TTC549 (cell line): ENCODE measurements around the gene LCORL.
"Not testable (repeated sequence)": the region's sequence is repeated elsewhere in the genome, so short reads cannot be mapped to it uniquely, and the experiment has no call there.

Experiments used
- FAIRE-seq: peaks from 2 replicates; lab custom pipeline; 2012; peaks lifted over from hg19 to GRCh38; lab: Jason Lieb, UNC

Gene LCORL

GRCh38 chr4:18014269-18014668 lies 7.3 kb downstream of the LCORL start:
- FAIRE-seq = no peak

- no peak for FAIRE-seq
Measured at GRCh38 chr4:18012807-18013462, 8.6 kb downstream of the LCORL start.

DNA sequence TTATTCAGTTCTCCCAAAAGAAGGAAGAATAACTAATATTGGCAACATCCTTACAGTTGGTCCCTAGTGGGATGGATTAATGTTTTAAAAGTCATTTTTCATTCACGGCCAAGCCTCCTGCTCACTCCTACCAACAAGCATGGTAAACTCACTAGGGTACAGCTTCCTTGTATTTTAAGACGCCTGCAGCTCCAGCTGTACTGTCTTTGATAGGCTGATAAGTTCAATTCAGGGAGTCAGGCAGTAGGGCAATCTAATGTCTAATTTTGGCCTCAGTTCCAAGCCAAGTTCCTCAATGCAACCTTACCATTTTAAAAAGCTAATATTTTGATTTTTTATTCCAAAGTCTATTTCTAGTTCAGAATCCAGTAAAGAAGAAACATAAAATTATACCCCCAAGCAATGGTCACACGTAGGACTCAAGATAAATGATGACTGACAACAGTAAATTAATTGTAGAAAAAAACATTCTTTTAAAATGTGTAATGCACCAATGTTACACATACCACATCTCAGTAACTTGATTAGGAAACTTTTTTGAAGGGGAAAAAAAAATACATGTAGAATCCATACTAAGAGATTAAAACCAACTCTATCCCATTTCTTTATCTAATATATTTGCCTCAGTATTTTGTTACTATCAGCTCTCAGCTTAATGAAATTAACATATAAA lies 9.3 kb downstream of the LCORL start:
- FAIRE-seq = no peak

DNA sequence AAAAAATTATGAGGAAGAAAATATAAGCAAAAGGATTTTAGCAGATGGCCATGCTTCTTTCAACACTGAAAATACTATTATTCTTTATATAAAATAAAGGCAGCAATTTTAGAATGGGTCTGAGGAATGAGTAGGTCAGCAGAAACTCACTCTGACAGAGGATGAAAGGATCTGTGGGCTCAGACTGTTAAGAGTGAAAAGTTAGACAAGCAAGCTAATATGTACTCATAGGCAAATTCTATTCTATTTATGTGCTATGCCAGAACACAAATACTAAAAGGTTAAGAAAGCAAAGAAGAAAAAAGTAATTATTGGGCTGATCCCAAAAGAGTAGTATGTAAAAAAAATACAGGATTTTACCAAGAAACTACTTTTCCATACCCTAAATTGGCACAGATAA lies 13.9 kb downstream of the LCORL start:
- FAIRE-seq = no peak

GRCh38 chr4:18006432-18006831 lies 15.1 kb downstream of the LCORL start:
- not testable (repeated sequence) for FAIRE-seq

- FAIRE-seq = no peak
Measured at GRCh38 chr4:17997129-17997528, 24.4 kb downstream of the LCORL start.

GRCh38 chr4:17995165-17995564 lies 26.4 kb downstream of the LCORL start:
- no peak for FAIRE-seq

- FAIRE-seq = no peak
Measured at GRCh38 chr4:17985832-17986231, 35.7 kb downstream of the LCORL start.

DNA sequence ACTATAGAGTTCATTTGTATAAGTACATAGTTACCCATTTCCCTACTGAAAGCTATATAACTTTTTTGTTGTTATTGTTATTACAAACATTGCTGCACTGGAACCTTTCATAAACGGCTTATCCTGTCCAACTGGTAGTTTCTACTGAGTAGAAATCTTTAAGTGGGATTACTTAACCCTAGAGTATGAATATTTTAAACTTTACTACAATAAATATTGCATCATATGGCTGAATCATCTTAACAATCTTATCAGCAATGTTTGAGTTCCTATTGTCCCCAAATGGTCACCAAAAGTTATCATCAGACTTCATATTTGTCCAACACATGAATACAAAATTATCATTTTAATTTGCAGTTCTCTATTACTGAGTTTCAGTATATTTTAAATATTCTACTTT lies 40.5 kb downstream of the LCORL start:
- no peak for FAIRE-seq

GRCh38 chr4:17968721-17969120 lies 52.8 kb downstream of the LCORL start:
- no peak for FAIRE-seq

- no peak for FAIRE-seq
Measured at GRCh38 chr4:17967078-17967477, 54.5 kb downstream of the LCORL start.

GRCh38 chr4:17966312-17966711 lies 55.2 kb downstream of the LCORL start:
- no peak for FAIRE-seq

DNA sequence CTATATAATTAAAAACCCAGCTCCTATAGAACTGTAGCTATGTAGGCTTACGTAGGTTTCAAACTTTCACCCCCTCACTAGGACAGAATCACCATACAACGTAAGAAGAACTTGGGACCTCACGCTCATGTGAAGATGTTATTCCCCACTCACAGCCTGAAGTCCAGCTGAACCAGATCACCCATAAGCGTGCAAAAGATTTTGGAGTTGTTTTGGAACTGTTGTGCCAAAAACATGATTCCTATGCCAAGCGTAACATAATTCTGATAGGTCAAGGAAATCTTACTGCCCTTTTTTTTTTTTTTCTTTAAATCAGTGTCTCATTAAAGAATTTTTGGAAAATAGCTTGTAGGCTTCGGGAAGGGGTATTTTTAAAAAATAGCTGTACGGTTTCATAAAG lies 57.0 kb downstream of the LCORL start:
- no peak for FAIRE-seq

DNA sequence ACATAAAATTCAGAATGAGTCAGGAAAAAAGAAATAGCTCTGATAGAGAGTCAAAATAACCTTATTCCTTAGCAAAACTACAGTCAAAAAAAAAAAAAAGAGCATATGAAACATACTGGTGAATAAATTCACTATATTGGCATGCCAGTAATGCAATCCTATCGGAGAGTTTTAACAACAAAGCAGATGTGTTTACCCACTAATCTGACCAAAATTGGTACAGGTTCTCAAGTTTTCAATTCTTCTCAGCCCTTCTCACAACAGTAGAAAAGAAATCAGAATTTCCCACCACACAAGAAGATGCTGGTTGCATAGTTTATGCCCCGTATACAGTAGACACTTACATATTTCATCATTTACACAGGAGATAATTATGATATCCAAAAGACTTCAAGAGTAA lies 59.4 kb downstream of the LCORL start:
- no peak for FAIRE-seq

- FAIRE-seq = no peak
Measured at GRCh38 chr4:17961249-17961648, 60.3 kb downstream of the LCORL start.

GRCh38 chr4:17958181-17958580 lies 63.4 kb downstream of the LCORL start:
- FAIRE-seq = no peak

DNA sequence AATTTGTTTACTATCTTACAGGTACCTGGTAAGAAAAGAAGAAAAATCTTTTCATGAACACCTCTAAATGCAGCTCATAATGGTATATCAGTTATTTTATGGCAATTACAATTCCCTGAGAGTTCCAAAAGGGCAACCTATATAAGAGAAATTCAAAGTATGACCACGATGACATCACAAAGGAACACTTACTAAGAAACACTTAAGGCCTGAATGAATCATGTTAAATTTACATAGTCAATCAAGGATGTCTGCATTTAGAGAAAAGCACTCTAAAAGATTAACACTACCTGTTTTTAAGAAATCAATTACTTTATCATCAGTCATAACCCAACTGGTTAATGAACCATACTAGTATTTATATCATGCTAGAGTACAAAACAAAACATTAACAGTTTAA lies 63.9 kb downstream of the LCORL start:
- no peak for FAIRE-seq

DNA sequence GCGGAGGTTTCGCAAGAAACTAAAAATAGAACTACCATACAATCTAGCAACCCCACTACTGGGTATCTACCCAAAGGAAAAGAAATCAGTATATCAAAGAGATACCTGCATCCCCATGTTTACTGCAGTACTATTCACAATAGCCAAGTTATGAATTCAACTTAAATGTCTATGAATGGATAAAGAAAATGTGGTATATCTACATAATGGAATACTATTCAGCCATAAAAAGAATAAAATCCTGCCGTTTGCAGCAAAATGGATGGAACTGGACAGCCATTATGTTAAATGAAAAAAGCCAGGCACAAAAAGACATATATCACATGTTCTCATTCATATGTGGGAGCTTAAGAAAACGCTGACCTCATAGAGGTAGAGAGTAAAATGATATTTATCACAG lies 65.3 kb downstream of the LCORL start:
- FAIRE-seq = no peak

DNA sequence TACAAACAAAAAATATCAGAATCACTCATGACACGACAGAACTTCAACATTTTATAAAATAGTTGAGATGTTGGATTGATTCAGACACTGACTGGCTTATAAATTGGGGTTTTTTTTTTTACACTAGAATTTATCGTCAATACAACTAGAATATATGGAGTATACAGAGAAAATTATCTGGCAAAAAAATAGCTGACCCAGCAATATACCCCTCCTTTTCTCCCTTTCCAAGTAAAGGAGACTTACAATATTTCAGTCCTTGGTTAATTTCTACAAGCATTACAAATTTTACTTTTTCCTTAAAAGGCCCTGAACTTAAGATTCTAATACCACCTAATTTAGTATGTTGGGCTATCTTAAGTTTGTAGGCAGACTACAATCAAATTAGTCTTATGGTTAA lies 76.3 kb downstream of the LCORL start:
- no peak for FAIRE-seq

DNA sequence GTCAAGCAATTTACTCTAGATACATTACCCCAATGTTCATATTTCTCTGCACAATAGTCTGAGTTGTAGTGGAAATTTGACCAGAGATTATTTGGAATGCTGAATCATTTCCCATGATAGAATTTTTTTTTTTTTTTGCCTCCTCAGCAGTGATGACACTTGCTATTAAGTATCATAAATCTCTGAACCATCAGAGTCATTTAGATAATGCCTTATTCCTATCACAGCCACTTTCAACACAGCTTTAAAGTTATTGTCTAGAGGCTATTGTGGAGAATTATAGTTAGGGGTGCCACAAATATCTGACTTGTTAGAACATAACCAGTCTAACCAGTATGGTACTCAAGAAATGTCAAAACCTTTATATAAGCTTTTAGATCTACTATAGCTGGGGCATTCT lies 79.8 kb downstream of the LCORL start:
- no peak for FAIRE-seq

DNA sequence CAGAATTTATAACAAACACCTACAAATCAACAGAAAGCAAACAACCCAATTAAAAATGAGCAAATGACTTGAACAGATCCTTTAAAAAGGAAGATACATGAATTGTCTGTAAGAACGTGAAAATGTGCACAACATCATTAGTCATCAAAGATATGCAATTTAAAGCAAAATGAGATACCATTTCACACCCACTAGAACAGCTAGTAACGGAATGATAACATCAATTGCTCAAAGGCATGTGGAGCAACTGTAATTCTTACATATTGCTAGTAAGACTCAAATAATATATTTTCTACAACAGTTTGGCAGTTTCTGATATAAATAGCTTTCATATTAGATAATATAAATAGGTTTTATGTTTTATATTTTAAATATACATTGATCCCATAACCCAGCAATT lies 82.5 kb downstream of the LCORL start:
- no peak for FAIRE-seq

- FAIRE-seq = peak; percentile 60
Measured at GRCh38 chr4:17934286-17934685, 87.3 kb downstream of the LCORL start.

GRCh38 chr4:17933126-17933525 lies 88.4 kb downstream of the LCORL start:
- no peak for FAIRE-seq

GRCh38 chr4:17932041-17932440 lies 89.5 kb downstream of the LCORL start:
- FAIRE-seq = no peak
